Measurements from ENCODE around the gene KLHL30.

The KLHL30 gene

GRCh38 chr2:238187618-238188548 lies 49.4 kb downstream of the KLHL30 start:
- no peak for DNase-seq

- no peak for DNase-seq
Measured at GRCh38 chr2:238190445-238190844, 52.0 kb downstream of the KLHL30 start.

Data from inflammatory macrophage treated with lipopolysaccharide for 4 hours (primary cell).